HepG2 (cell line): ENCODE data around the gene RASL12. TPM values are rescaled to one million over a fixed set of nuclear protein-coding genes. Genes with fewer than 3 reads are reported as not detected.
A peak's percentile ranks its signal among the peaks of the same experiment; 100 is the strongest.

ENCODE experiments used
- ATAC-seq: fragments of 200-7000 bp; cut with Tn5 transposase; 3 replicates; pipeline ENCODE4 v1.9.1; 2020; ENCODE audit warnings: mild to moderate bottlenecking, moderate library complexity
- BruUV-seq: library from RNA; stranded (reverse); fragments of 400-500 nt; replicated peaks from 2 replicates; lab custom pipeline; 2021; lab: Mats Ljungman, UMichigan
- CTCF ChIA-PET: fragments of 300-600 bp; formaldehyde crosslinking; extraction: SDS; loops from one replicate; lab custom pipeline; 2021; ENCODE audit warnings: low total read pairs, inconsistent platforms, low intra/inter-chr PET ratio; lab: Yijun Ruan, JAX
- POLR2A ChIA-PET: fragments of 350-600 bp; sonication (Branson Sonifier 250); formaldehyde crosslinking; loops from one replicate; lab custom pipeline; 2020; ENCODE audit warnings: antibody characterized with exemption, inconsistent platforms; lab: Yijun Ruan, JAX
- DNase-seq: peaks from one replicate; pipeline ENCODE4 v3.0.0-alpha.2; 2015; ENCODE audit warnings: low spot score
- FAIRE-seq: peaks from 3 replicates; lab custom pipeline; 2011; peaks lifted over from hg19 to GRCh38; lab: Jason Lieb, UNC
- H2AFZ ChIP-seq: one replicate; pipeline ENCODE4 v1.6.1; 2011; ENCODE audit warnings: low read length, inconsistent platforms
- H3K27ac ChIP-seq: fragments of 300-600 bp; 3 replicates; pipeline ENCODE4 v1.8.0; 2011; ENCODE audit warnings: mixed run types, mild to moderate bottlenecking, mixed read lengths, low read length, inconsistent platforms; ENCODE audit not compliant: insufficient read depth; ENCODE audit errors: extremely low read length
- H3K27me3 ChIP-seq, 2 experiments: fragments of 200-600 bp in 1 of 2; 2 replicates in 1 of 2; 3 replicates in 1 of 2; pipeline versions ENCODE4 v1.6.0 to v1.8.0; 2011; ENCODE audit warnings: low read length in 2 of 2, mild to moderate bottlenecking in 2 of 2, moderate library complexity in 2 of 2, inconsistent platforms in 1 of 2; ENCODE audit not compliant: insufficient read depth in 2 of 2, control insufficient read depth in 1 of 2
- H3K36me3 ChIP-seq, 2 experiments: fragments of 200-600 bp in 1 of 2; replicated peaks in 1 of 2; 2 replicates in 1 of 2; 3 replicates in 1 of 2; pipeline versions ENCODE4 v1.5.1 to v1.8.0; 2011; ENCODE audit warnings: low read length in 2 of 2, inconsistent platforms in 1 of 2; ENCODE audit not compliant: insufficient read depth in 2 of 2, control insufficient read depth in 1 of 2
- H3K4me1 ChIP-seq: 2 replicates; pipeline ENCODE4 v1.5.1; 2012; ENCODE audit warnings: low read length, inconsistent platforms; ENCODE audit not compliant: insufficient read depth
- H3K4me2 ChIP-seq: 2 replicates; pipeline ENCODE4 v1.6.0; 2011; ENCODE audit warnings: low read depth, low read length, inconsistent platforms
- H3K4me3 ChIP-seq, 3 experiments: fragments of 200-600 bp in 1 of 3; sonication (generic), shearing (Covaris generic) in 1 of 3; replicated peaks in 1 of 3; 2 replicates each; pipeline ENCODE4 v1.5.1; 2011 to 2016; ENCODE audit warnings: low read length in 3 of 3, inconsistent platforms in 2 of 3, low read depth in 2 of 3, mild to moderate bottlenecking in 2 of 3, control low read depth in 1 of 3, mixed read lengths in 1 of 3; ENCODE audit not compliant: insufficient read depth in 1 of 3
- H3K79me2 ChIP-seq: one replicate; pipeline ENCODE4 v1.6.1; 2011; ENCODE audit warnings: low read length, inconsistent platforms; ENCODE audit not compliant: insufficient read depth
- H3K9ac ChIP-seq: 2 replicates; pipeline ENCODE4 v1.6.0; 2011; ENCODE audit warnings: mild to moderate bottlenecking, low read depth, low read length, inconsistent platforms; ENCODE audit not compliant: insufficient read depth
- H3K9me3 ChIP-seq: 2 replicates; pipeline ENCODE4 v1.5.1; 2012; ENCODE audit warnings: mild to moderate bottlenecking, low read length
- H4K20me1 ChIP-seq: 2 replicates; pipeline ENCODE4 v1.6.0; 2011; ENCODE audit warnings: inconsistent platforms, mild to moderate bottlenecking, low read length, moderate library complexity; ENCODE audit not compliant: insufficient read depth
- LRRFIP1 ChIP-seq: sonication (generic); formaldehyde crosslinking; conservative IDR thresholded peaks from 2 replicates; pipeline ENCODE4 v1.4.0; 2020; ENCODE audit warnings: missing genetic modification reagents
- NFIC ChIP-seq: IDR thresholded peaks from 2 replicates; pipeline ENCODE4 v1.6.1; 2012; ENCODE audit warnings: mild to moderate bottlenecking, low read length, inconsistent platforms
- ZBTB25 ChIP-seq: IDR thresholded peaks from 2 replicates; pipeline ENCODE4 v1.6.1; 2018; ENCODE audit warnings: missing genetic modification reagents
- ZMYM3 ChIP-seq: sonication (generic); formaldehyde crosslinking; IDR thresholded peaks from 2 replicates; pipeline ENCODE4 v1.5.1; 2020; ENCODE audit warnings: mild to moderate bottlenecking, missing genetic modification reagents
- ZNF501 ChIP-seq: sonication (generic); formaldehyde crosslinking; IDR thresholded peaks from 2 replicates; pipeline ENCODE4 v1.5.1; 2020; ENCODE audit warnings: mild to moderate bottlenecking, moderate library complexity, missing genetic modification reagents
- ZNF629 ChIP-seq: sonication (generic); formaldehyde crosslinking; conservative IDR thresholded peaks from 2 replicates; pipeline ENCODE4 v1.5.0; 2020; ENCODE audit warnings: missing genetic modification reagents
- ZNF768 ChIP-seq: sonication (generic); formaldehyde crosslinking; IDR thresholded peaks from 2 replicates; pipeline ENCODE4 v1.4.0; 2020; ENCODE audit warnings: missing genetic modification reagents
- ZNF781 ChIP-seq: sonication (generic); formaldehyde crosslinking; IDR thresholded peaks from 2 replicates; pipeline ENCODE4 v1.5.1; 2020; ENCODE audit warnings: borderline replicate concordance, mild to moderate bottlenecking, missing genetic modification reagents; ENCODE audit errors: not compliant biosample characterization
- WGBS: methylation state at CpG from one replicate; pipeline ENCODE4 v1.1.6; 2017; ENCODE audit warnings: low lambda C conversion rate; 5-methylcytosine and 5-hydroxymethylcytosine counted together
- in situ Hi-C: cut with HindIII; loops from 2 replicates; pipeline ENCODE4 v1.10.0; 2017; ENCODE audit warnings: low pct_unique_long_range_greater_than_20kb; ENCODE audit not compliant: extremely low pct_ligation_motif_present
- intact Hi-C: fragments of 100-400 bp; cut with micrococcal nuclease; formaldehyde crosslinking; loops from one replicate; pipeline ENCODE4 v1.10.0; 2022; ENCODE audit not compliant: unreplicated experiment
- polyA plus RNA-seq, 8 experiments: library from polyadenylated mRNA; depleted of rRNA in 3 of 8; stranded (reverse) in 7 of 8; unstranded in 1 of 8; fragments of >200 nt; fragmentation: Illumina TruSeq in 4 of 8; extraction: Trizol in 4 of 8; gene quantifications; 2 replicates each; pipeline versions ENCODE4 v1.2.1 to v1.2.3, GENCODE V29; 2011 to 2016; ENCODE audit warnings: low read depth in 4 of 8, missing spikeins in 1 of 8, mixed read lengths in 1 of 8; ENCODE audit not compliant: insufficient read depth in 1 of 8
- total RNA-seq, 5 experiments: library from RNA; depleted of rRNA; stranded (reverse); fragments of >200 nt; fragmentation: Illumina TruSeq; extraction: Trizol; gene quantifications; 2 replicates each; pipeline ENCODE4 v1.2.3, GENCODE V29; 2016; ENCODE audit warnings: low read depth in 1 of 5

The RASL12 gene
- total and polyA plus RNA-seq, 2 of the 13 experiments (the other 11 are each of a cell fraction or from before 2014, with no cell fraction given): 0.16 to 0.55 TPM

- ATAC-seq: no peak
- intact Hi-C loops (no loop called here), in situ Hi-C loops (no loop called here)
- DNase-seq: no peak
- no peak for TF ChIP-seq ZBTB25 (CRISPR knock-in tag)
- no peak for TF ChIP-seq NFIC
- no peak for TF ChIP-seq ZNF781
- no peak for TF ChIP-seq LRRFIP1 (CRISPR knock-in tag)
- TF ChIP-seq ZNF629: peak; percentile 75
- TF ChIP-seq ZMYM3 (CRISPR knock-in tag): 0 out of 2 replicates have a peak, but pooled peaks have one; percentile 28
- no peak for TF ChIP-seq ZNF501
- peak; percentile 85 for TF ChIP-seq ZNF768 (CRISPR knock-in tag)
- 73% methylated on average over 5 of the region's 6 CpGs for WGBS
- Histone ChIP-seq H4K20me1 (no peaks in the 10 kb centered on the region), H3K9ac (no peak overlapping the region), H3K79me2 (no peaks in the 10 kb centered on the region), H2AFZ (no peak overlapping the region), H3K4me1 (peaks cover 84% of the 10 kb centered on the region), H3K4me3 (no peak overlapping the region), H3K4me2 (no peak overlapping the region), H3K9me3 (no peaks in the 10 kb centered on the region), H3K27ac (no peak overlapping the region), H3K36me3 (no peaks in the 10 kb centered on the region), H3K27me3 (peaks cover 0 to 15% of the 10 kb centered on the region in 2 experiments; a peak in 2 of 5 replicates)
- ChIA-PET CTCF (no interaction called here), POLR2A (no interaction called here)
- BruUV-seq: no TSS peak
- no peak for FAIRE-seq
Measured at GRCh38 chr15:65060641-65061397, 7.0 kb downstream of the RASL12 start.
